Measurements from ENCODE around the gene RNPEP.

DNA sequence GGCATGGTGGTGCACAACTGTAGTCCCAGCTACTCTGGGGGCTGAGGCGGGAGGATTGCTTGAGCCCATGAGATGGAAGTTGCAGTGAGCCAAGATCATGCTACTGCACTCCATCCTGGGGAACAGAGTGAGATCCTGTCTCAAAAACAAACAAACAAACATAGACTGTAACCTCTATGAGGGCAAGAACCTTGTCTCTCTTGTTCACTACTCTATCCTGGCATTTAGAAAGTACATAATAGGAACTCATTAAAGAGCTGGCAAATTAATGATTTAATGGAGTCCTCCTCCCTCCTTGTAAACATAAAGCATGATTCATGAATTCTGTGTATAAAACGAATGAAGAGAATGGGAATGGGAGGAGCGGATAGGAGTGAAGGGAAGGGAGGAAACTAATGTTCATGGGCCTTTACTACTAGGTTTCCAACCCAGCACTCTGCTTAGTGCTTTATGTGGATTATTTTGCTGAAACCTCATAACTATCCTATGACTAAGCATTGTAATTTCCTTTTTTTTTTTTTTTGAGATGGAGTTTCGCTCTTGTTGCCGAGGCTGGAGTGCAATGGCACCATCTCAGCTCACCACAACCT is 44.7 kb upstream of the RNPEP start:
- TF ChIP-seq, protein P1, sequence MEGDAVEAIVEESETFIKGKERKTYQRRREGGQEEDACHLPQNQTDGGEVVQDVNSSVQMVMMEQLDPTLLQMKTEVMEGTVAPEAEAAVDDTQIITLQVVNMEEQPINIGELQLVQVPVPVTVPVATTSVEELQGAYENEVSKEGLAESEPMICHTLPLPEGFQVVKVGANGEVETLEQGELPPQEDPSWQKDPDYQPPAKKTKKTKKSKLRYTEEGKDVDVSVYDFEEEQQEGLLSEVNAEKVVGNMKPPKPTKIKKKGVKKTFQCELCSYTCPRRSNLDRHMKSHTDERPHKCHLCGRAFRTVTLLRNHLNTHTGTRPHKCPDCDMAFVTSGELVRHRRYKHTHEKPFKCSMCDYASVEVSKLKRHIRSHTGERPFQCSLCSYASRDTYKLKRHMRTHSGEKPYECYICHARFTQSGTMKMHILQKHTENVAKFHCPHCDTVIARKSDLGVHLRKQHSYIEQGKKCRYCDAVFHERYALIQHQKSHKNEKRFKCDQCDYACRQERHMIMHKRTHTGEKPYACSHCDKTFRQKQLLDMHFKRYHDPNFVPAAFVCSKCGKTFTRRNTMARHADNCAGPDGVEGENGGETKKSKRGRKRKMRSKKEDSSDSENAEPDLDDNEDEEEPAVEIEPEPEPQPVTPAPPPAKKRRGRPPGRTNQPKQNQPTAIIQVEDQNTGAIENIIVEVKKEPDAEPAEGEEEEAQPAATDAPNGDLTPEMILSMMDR (IDR thresholded peaks at IDR 0.05): no peak
- TF ChIP-seq POLR2AphosphoS5 (IDR thresholded peaks at IDR 0.05) (no peak), POLR2A (IDR thresholded peaks at IDR 0.05) (no peak)

All from breast epithelium (tissue), 3 donors.